IPS DF 6.9 (cell line): ENCODE measurements around the gene DPP4.

ENCODE experiments used
- DNase-seq: peaks from one replicate; pipeline ENCODE4 v3.0.0-alpha.2; 2013; ENCODE audit warnings: low read depth, low spot score
- H3K27ac ChIP-seq: one replicate; pipeline ENCODE4 v1.5.1; 2013; ENCODE audit warnings: low read length, control low read depth
- H3K27me3 ChIP-seq: 2 replicates; pipeline ENCODE4 v1.6.1; 2013; ENCODE audit warnings: mild to moderate bottlenecking, low read length; ENCODE audit not compliant: control insufficient read depth, insufficient read depth
- H3K36me3 ChIP-seq: 2 replicates; pipeline ENCODE4 v1.6.1; 2013; ENCODE audit warnings: low read length; ENCODE audit not compliant: control insufficient read depth, insufficient read depth
- H3K4me1 ChIP-seq: 2 replicates; pipeline ENCODE4 v1.6.1; 2013; ENCODE audit warnings: low read length; ENCODE audit not compliant: control insufficient read depth, insufficient read depth
- H3K4me3 ChIP-seq: 2 replicates; pipeline ENCODE4 v1.5.1; 2013; ENCODE audit warnings: mild to moderate bottlenecking, low read length
- H3K9me3 ChIP-seq: 2 replicates; pipeline ENCODE4 v1.6.1; 2013; ENCODE audit warnings: low read length, inconsistent platforms; ENCODE audit not compliant: control insufficient read depth, insufficient read depth
- WGBS: extraction: QIAGEN DNeasy Blood & Tissue Kit; methylation state at CpG from one replicate; pipeline ENCODE4 v1.1.7; 2013; ENCODE audit warnings: mixed read lengths, missing lambda C conversion rate; ENCODE audit not compliant: insufficient read length, insufficient coverage; 5-methylcytosine and 5-hydroxymethylcytosine counted together

DPP4 gene

GRCh38 chr2:162038725-162039124 is 35.3 kb downstream of the DPP4 start:
- Histone ChIP-seq H3K27me3 (no peaks in the 10 kb centered on the region), H3K27ac (no peak overlapping the region), H3K4me1 (no peaks in the 10 kb centered on the region), H3K4me3 (no peak overlapping the region), H3K9me3 (no peaks in the 10 kb centered on the region), H3K36me3 (no peaks in the 10 kb centered on the region)
- no peak for DNase-seq

- H3K27me3 ChIP-seq: no peaks in the 10 kb centered on the region
- no CpG with 5 or more reads among the region's 1 CpG for WGBS
- no peak for DNase-seq
- H3K4me1 ChIP-seq: no peaks in the 10 kb centered on the region
- no peaks in the 10 kb centered on the region for H3K9me3 ChIP-seq
- no peak overlapping the region for H3K4me3 ChIP-seq
- H3K27ac ChIP-seq: no peak overlapping the region
- H3K36me3 ChIP-seq: no peaks in the 10 kb centered on the region
Observed at GRCh38 chr2:162037886-162038285, 36.1 kb downstream of the DPP4 start.

DNA sequence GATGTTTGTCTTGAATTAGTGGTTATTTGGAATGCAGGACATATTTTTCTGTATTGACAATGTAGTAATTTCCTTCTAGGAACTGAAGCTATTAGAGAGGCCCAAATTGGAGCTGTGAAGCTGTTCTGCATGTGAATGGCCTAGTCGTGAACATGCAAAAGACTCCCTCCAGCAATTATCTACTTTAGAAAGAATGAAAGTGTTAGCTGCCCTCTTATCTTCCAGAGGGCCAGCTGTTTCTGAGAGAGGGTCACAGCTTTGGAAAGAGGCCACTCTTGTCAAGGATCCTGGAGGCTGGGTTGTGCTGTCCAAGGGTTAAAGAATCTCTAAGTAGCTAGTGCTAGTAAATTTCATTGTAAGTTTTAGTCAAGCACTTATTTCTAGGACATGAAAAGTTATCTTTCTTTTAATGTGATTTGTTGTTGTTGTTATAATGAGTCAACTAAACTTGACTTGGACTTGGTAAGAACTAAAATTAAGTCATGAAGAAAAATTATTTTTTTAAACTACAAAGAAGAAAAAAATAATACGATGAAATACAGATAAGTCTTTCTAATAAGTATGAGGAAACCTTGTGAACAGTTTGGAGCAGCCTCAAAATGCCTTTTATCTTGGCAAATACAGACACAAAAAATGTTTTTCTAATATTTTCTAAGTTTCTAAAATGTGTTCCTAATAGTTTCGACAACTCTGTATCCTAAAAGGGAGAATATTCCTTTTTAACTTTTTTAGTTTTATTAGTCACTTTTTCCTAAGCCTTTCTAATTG is 36.8 kb downstream of the DPP4 start:
- Histone ChIP-seq H3K9me3 (no peaks in the 10 kb centered on the region), H3K4me3 (no peak overlapping the region), H3K36me3 (no peaks in the 10 kb centered on the region), H3K27ac (no peak overlapping the region), H3K27me3 (no peaks in the 10 kb centered on the region), H3K4me1 (no peaks in the 10 kb centered on the region)
- WGBS: no CpG with 5 or more reads among the region's 3 CpGs
- peak; percentile 31 for DNase-seq

DNA sequence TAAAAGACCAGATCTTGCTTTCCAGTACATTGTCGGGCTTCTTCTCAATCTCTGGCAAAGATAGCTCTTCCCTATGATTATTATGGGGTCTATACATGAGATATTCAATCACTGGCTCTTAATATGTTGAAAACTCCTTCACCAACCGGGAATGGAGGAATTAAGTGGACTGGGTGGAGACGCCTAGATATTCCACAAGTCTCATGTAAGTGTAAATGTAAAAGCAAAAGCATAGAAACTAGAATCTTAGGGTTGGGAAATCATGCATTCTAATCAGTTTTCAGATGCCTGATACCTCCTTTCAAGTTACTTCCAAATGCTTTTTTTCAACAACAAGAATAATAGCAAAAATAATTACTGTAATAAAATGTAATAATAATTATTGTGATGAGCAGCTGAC is 38.0 kb downstream of the DPP4 start:
- Histone ChIP-seq H3K4me1 (no peaks in the 10 kb centered on the region), H3K36me3 (no peaks in the 10 kb centered on the region), H3K27ac (no peak overlapping the region), H3K4me3 (no peak overlapping the region), H3K9me3 (no peaks in the 10 kb centered on the region), H3K27me3 (no peaks in the 10 kb centered on the region)
- WGBS: no CpG with 5 or more reads among the region's 3 CpGs
- no peak for DNase-seq

- DNase-seq: no peak
- Histone ChIP-seq H3K27me3 (no peaks in the 10 kb centered on the region), H3K4me3 (no peak overlapping the region), H3K4me1 (no peaks in the 10 kb centered on the region), H3K27ac (no peak overlapping the region), H3K9me3 (no peaks in the 10 kb centered on the region; the same call in 1 of the 2 replicates), H3K36me3 (no peaks in the 10 kb centered on the region)
- no CpG with 5 or more reads among the region's 9 CpGs for WGBS
Observed at GRCh38 chr2:162030363-162031190, 43.4 kb downstream of the DPP4 start.

DNA sequence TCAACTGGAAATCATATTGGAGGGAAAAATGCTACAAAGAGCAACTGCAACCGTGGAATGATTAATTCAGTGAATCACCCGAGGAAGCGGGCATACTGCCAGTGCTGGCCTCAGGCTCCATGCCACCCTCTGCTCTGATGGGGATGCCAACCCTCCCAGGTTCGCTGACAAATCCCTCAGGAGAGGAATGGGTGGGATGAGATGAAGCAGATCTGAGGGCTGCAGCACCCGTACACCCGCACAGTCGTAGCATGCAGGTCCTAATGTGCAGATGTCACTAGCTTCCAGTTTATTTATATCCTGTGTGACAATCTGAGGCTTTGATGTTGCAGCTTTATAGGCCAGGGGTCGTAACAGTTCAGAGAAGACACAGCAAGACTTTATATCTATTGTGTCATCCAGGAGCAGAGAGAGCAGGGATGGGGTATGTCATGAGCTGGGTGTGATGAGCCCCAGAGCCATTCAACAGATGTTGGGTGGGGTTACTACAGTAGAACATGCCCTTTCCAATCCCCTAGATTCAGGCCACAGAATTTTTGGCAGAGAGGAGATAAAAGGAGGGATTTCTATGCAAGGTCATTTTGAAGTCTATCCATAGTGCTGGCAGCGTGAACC is 44.6 kb downstream of the DPP4 start:
- DNase-seq: no peak

DNA sequence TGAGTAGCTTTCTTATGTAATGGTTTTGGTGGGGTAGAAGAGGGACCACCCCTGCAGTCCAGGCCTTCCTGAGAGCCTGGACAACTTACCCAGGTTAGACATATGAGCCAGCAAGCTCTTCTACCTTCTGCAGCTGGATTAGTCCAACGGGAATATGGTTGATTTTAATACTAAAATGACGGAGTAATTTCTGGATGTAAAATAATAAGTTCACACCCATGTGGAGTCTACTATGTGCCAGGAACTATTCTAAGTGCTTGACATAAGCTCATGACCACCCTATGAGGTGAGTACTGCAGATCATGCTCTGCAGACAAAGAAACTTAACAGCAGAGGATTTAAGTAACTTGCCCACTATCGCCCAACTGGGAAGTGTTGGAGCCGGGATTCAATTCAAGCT is 45.5 kb downstream of the DPP4 start:
- Histone ChIP-seq H3K4me3 (no peak overlapping the region), H3K4me1 (no peaks in the 10 kb centered on the region), H3K36me3 (no peaks in the 10 kb centered on the region), H3K9me3 (no peaks in the 10 kb centered on the region; the same call in 1 of the 2 replicates), H3K27ac (no peak overlapping the region), H3K27me3 (no peaks in the 10 kb centered on the region)
- no peak for DNase-seq
- no CpG with 5 or more reads among the region's 4 CpGs for WGBS

More for the DNA sequence above, 44.6 kb downstream of the DPP4 start:
- WGBS: no CpG with 5 or more reads among the region's 9 CpGs
- H3K4me1 ChIP-seq: no peaks in the 10 kb centered on the region
- no peak overlapping the region for H3K4me3 ChIP-seq
- no peaks in the 10 kb centered on the region for H3K36me3 ChIP-seq
- no peaks in the 10 kb centered on the region; the same call in 1 of the 2 replicates for H3K9me3 ChIP-seq
- no peaks in the 10 kb centered on the region for H3K27me3 ChIP-seq
- no peak overlapping the region for H3K27ac ChIP-seq

DNA sequence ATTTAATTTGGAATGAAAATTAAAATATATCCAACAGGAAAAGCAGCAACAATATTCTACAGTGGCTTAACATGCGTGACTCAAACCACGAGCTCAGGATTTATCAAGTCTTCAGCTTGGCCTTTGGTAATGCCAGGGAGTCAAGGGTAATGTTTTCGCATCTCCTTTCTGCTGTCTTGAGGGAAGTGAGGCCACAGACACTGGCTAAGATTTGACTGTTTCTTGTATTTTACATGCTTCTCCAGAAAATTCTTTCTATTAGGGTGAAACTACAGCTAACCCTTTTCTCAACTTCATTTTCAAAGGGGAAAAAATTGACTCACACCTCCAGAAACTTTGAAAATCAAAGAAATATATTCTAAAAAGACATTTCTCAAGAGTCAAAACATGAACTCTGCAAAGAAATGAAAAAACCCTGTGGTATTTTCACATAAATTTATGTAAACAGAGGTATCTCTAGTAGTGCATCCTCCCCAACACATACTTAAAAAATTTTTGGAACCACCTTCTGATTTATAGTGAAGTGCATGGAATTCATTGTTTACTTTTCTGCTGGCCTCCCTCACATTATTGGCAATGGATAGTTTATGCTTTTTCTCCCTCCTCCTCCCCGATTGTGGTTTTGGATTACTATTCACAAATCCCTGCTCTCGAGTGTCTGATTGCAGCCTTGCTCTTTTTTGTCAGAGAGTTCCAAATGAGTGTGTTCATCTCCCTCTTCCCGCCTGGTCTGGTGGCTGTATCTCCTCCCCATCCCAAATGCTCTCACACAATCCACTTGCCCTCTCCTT is 48.7 kb downstream of the DPP4 start:
- H3K27ac ChIP-seq: no peak overlapping the region
- no peak for DNase-seq
- no CpG with 5 or more reads among the region's 6 CpGs for WGBS
- H3K4me1 ChIP-seq: no peaks in the 10 kb centered on the region
- no peaks in the 10 kb centered on the region for H3K36me3 ChIP-seq
- H3K27me3 ChIP-seq: no peaks in the 10 kb centered on the region
- no peaks in the 10 kb centered on the region; the same call in 1 of the 2 replicates for H3K9me3 ChIP-seq
- H3K4me3 ChIP-seq: no peak overlapping the region

DNA sequence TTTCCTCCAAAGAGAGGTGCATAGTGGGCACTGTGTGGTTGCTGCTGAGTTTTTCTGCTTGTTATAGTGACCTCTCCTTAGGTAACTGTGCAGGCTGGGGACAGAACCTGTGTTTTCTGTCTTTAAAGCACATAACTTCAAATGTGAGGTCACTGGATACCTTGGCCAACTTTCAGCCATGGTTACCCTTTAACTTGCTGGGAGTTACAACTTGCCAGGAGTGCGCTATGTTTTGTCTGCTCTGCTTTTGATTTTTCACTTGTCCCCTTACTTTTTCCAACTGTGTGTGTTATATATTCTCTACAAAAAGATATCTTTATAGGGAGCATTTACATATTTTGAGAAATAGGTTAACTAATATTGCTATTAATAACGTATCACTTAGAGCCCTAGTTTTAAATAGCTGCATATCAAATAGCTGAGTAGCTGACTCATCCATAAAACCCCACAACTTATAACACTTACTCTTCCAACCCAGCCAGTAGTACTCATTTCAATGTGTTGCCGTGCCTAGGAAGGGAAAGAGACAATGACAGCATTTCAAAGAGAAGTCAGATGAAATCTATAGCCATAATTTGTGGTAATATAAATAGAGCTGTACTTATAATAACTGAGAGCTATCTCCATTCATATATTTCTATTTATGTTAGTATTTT is 51.6 kb downstream of the DPP4 start:
- Histone ChIP-seq H3K27me3 (no peaks in the 10 kb centered on the region), H3K4me3 (no peak overlapping the region), H3K4me1 (no peaks in the 10 kb centered on the region), H3K27ac (no peak overlapping the region), H3K36me3 (no peaks in the 10 kb centered on the region; the same call in 1 of the 2 replicates), H3K9me3 (no peaks in the 10 kb centered on the region)
- DNase-seq: no peak
- no CpG with 5 or more reads among the region's 3 CpGs for WGBS
